ENCODE measurements around the gene PCGF6.
A peak's percentile ranks its signal among the peaks of the same experiment; 100 is the strongest.

Gene PCGF6

GRCh38 chr10:103316087-103316486 lies 34.9 kb downstream of the PCGF6 start:
- no peak overlapping the region for H3K4me3 ChIP-seq (ENCODE audit: low read depth, low read length)

GRCh38 chr10:103310197-103310596 lies 40.7 kb downstream of the PCGF6 start:
- Histone ChIP-seq H3K27ac (ENCODE audit: low read depth, low read length) (no peak overlapping the region), H3K4me3 (ENCODE audit: low read depth, low read length) (no peak overlapping the region), H3K9me3 (ENCODE audit: control insufficient read depth, insufficient read depth, low read depth, low read length) (no peaks in the 10 kb centered on the region), H3K9ac (ENCODE audit: low read length) (no peak overlapping the region), H3K36me3 (ENCODE audit: control insufficient read depth, insufficient read depth, low read length) (peaks cover 67% of the 10 kb centered on the region), H3K4me1 (ENCODE audit: control insufficient read depth, insufficient read depth, low read length) (no peaks in the 10 kb centered on the region), H3K27me3 (ENCODE audit: control insufficient read depth, insufficient read depth, low read length) (no peaks in the 10 kb centered on the region)

More at GRCh38 chr10:103316087-103316486, 34.9 kb downstream of the PCGF6 start:
- H3K27me3 ChIP-seq (ENCODE audit: control insufficient read depth, insufficient read depth, low read length): no peaks in the 10 kb centered on the region
- H3K9me3 ChIP-seq (ENCODE audit: control insufficient read depth, insufficient read depth, low read depth, low read length): no peaks in the 10 kb centered on the region
- H3K36me3 ChIP-seq (ENCODE audit: control insufficient read depth, insufficient read depth, low read length): peaks cover 65% of the 10 kb centered on the region
- H3K9ac ChIP-seq (ENCODE audit: low read length): no peak overlapping the region
- no peak overlapping the region for H3K27ac ChIP-seq (ENCODE audit: low read depth, low read length)
- no peaks in the 10 kb centered on the region for H3K4me1 ChIP-seq (ENCODE audit: control insufficient read depth, insufficient read depth, low read length)

GRCh38 chr10:103307594-103307993 lies 43.3 kb downstream of the PCGF6 start:
- Histone ChIP-seq H3K9ac (ENCODE audit: low read length) (no peak overlapping the region), H3K4me1 (ENCODE audit: control insufficient read depth, insufficient read depth, low read length) (no peaks in the 10 kb centered on the region), H3K36me3 (ENCODE audit: control insufficient read depth, insufficient read depth, low read length) (peaks cover 58% of the 10 kb centered on the region), H3K27me3 (ENCODE audit: control insufficient read depth, insufficient read depth, low read length) (no peaks in the 10 kb centered on the region), H3K27ac (ENCODE audit: low read depth, low read length) (no peak overlapping the region), H3K9me3 (ENCODE audit: control insufficient read depth, insufficient read depth, low read depth, low read length) (no peaks in the 10 kb centered on the region), H3K4me3 (ENCODE audit: low read depth, low read length) (no peak overlapping the region)

GRCh38 chr10:103295374-103296015 lies 55.4 kb downstream of the PCGF6 start:
- Histone ChIP-seq H3K4me3 (ENCODE audit: low read depth, low read length) (no peak overlapping the region), H3K27me3 (ENCODE audit: control insufficient read depth, insufficient read depth, low read length) (no peaks in the 10 kb centered on the region), H3K27ac (ENCODE audit: low read depth, low read length) (no peak overlapping the region), H3K9ac (ENCODE audit: low read length) (no peak overlapping the region), H3K36me3 (ENCODE audit: control insufficient read depth, insufficient read depth, low read length) (no peaks in the 10 kb centered on the region), H3K4me1 (ENCODE audit: control insufficient read depth, insufficient read depth, low read length) (no peaks in the 10 kb centered on the region), H3K9me3 (ENCODE audit: control insufficient read depth, insufficient read depth, low read depth, low read length) (no peaks in the 10 kb centered on the region)

GRCh38 chr10:103291588-103291987 lies 59.4 kb downstream of the PCGF6 start:
- Histone ChIP-seq H3K27ac (ENCODE audit: low read depth, low read length) (no peak overlapping the region), H3K27me3 (ENCODE audit: control insufficient read depth, insufficient read depth, low read length) (no peaks in the 10 kb centered on the region), H3K4me3 (ENCODE audit: low read depth, low read length) (no peak overlapping the region), H3K4me1 (ENCODE audit: control insufficient read depth, insufficient read depth, low read length) (no peaks in the 10 kb centered on the region), H3K9me3 (ENCODE audit: control insufficient read depth, insufficient read depth, low read depth, low read length) (no peaks in the 10 kb centered on the region), H3K9ac (ENCODE audit: low read length) (no peak overlapping the region), H3K36me3 (ENCODE audit: control insufficient read depth, insufficient read depth, low read length) (no peaks in the 10 kb centered on the region)

GRCh38 chr10:103287992-103288391 lies 62.9 kb downstream of the PCGF6 start:
- no peak overlapping the region for H3K9ac ChIP-seq (ENCODE audit: low read length)
- H3K4me3 ChIP-seq (ENCODE audit: low read depth, low read length): no peak overlapping the region
- no peaks in the 10 kb centered on the region for H3K9me3 ChIP-seq (ENCODE audit: control insufficient read depth, insufficient read depth, low read depth, low read length)
- H3K27me3 ChIP-seq (ENCODE audit: control insufficient read depth, insufficient read depth, low read length): no peaks in the 10 kb centered on the region
- no peak overlapping the region for H3K27ac ChIP-seq (ENCODE audit: low read depth, low read length)
- H3K36me3 ChIP-seq (ENCODE audit: control insufficient read depth, insufficient read depth, low read length): no peaks in the 10 kb centered on the region
- H3K4me1 ChIP-seq (ENCODE audit: control insufficient read depth, insufficient read depth, low read length): no peaks in the 10 kb centered on the region

GRCh38 chr10:103284170-103284569 lies 66.8 kb downstream of the PCGF6 start:
- H3K4me1 ChIP-seq (ENCODE audit: control insufficient read depth, insufficient read depth, low read length): peaks cover 12% of the 10 kb centered on the region
- peaks cover 22% of the 10 kb centered on the region for H3K27me3 ChIP-seq (ENCODE audit: control insufficient read depth, insufficient read depth, low read length)
- no peak overlapping the region for H3K27ac ChIP-seq (ENCODE audit: low read depth, low read length)
- H3K4me3 ChIP-seq (ENCODE audit: low read depth, low read length): no peak overlapping the region
- no peaks in the 10 kb centered on the region for H3K36me3 ChIP-seq (ENCODE audit: control insufficient read depth, insufficient read depth, low read length)
- no peaks in the 10 kb centered on the region for H3K9me3 ChIP-seq (ENCODE audit: control insufficient read depth, insufficient read depth, low read depth, low read length)
- no peak overlapping the region for H3K9ac ChIP-seq (ENCODE audit: low read length)

GRCh38 chr10:103282961-103283360 lies 68.0 kb downstream of the PCGF6 start:
- Histone ChIP-seq H3K9ac (ENCODE audit: low read length) (no peak overlapping the region), H3K4me1 (ENCODE audit: control insufficient read depth, insufficient read depth, low read length) (peaks cover 12% of the 10 kb centered on the region), H3K9me3 (ENCODE audit: control insufficient read depth, insufficient read depth, low read depth, low read length) (no peaks in the 10 kb centered on the region), H3K36me3 (ENCODE audit: control insufficient read depth, insufficient read depth, low read length) (no peaks in the 10 kb centered on the region), H3K4me3 (ENCODE audit: low read depth, low read length) (no peak overlapping the region), H3K27me3 (ENCODE audit: control insufficient read depth, insufficient read depth, low read length) (peaks cover 34% of the 10 kb centered on the region), H3K27ac (ENCODE audit: low read depth, low read length) (no peak overlapping the region)

GRCh38 chr10:103281753-103282152 lies 69.2 kb downstream of the PCGF6 start:
- Histone ChIP-seq H3K4me1 (ENCODE audit: control insufficient read depth, insufficient read depth, low read length) (peaks cover 17% of the 10 kb centered on the region), H3K4me3 (ENCODE audit: low read depth, low read length) (peak overlapping the region; percentile 41), H3K9me3 (ENCODE audit: control insufficient read depth, insufficient read depth, low read depth, low read length) (no peaks in the 10 kb centered on the region), H3K36me3 (ENCODE audit: control insufficient read depth, insufficient read depth, low read length) (no peaks in the 10 kb centered on the region), H3K9ac (ENCODE audit: low read length) (peak overlapping the region; percentile 9), H3K27ac (ENCODE audit: low read depth, low read length) (peak overlapping the region; percentile 1; the same call in 1 of the 2 replicates), H3K27me3 (ENCODE audit: control insufficient read depth, insufficient read depth, low read length) (peaks cover 46% of the 10 kb centered on the region)

- Histone ChIP-seq H3K27me3 (ENCODE audit: control insufficient read depth, insufficient read depth, low read length) (peaks cover 58% of the 10 kb centered on the region), H3K9me3 (ENCODE audit: control insufficient read depth, insufficient read depth, low read depth, low read length) (no peaks in the 10 kb centered on the region), H3K4me1 (ENCODE audit: control insufficient read depth, insufficient read depth, low read length) (peaks cover 23% of the 10 kb centered on the region)
Measured at GRCh38 chr10:103280506-103280905, 70.4 kb downstream of the PCGF6 start.

GRCh38 chr10:103280031-103280430 lies 70.9 kb downstream of the PCGF6 start:
- H3K36me3 ChIP-seq (ENCODE audit: control insufficient read depth, insufficient read depth, low read length): no peaks in the 10 kb centered on the region
- H3K9ac ChIP-seq (ENCODE audit: low read length): no peak overlapping the region
- H3K4me3 ChIP-seq (ENCODE audit: low read depth, low read length): no peak overlapping the region
- no peaks in the 10 kb centered on the region for H3K9me3 ChIP-seq (ENCODE audit: control insufficient read depth, insufficient read depth, low read depth, low read length)
- H3K4me1 ChIP-seq (ENCODE audit: control insufficient read depth, insufficient read depth, low read length): peaks cover 23% of the 10 kb centered on the region
- no peak overlapping the region for H3K27ac ChIP-seq (ENCODE audit: low read depth, low read length)
- peaks cover 63% of the 10 kb centered on the region for H3K27me3 ChIP-seq (ENCODE audit: control insufficient read depth, insufficient read depth, low read length)

More at GRCh38 chr10:103280506-103280905, 70.4 kb downstream of the PCGF6 start:
- Histone ChIP-seq H3K4me3 (ENCODE audit: low read depth, low read length) (no peak overlapping the region), H3K36me3 (ENCODE audit: control insufficient read depth, insufficient read depth, low read length) (no peaks in the 10 kb centered on the region), H3K27ac (ENCODE audit: low read depth, low read length) (no peak overlapping the region), H3K9ac (ENCODE audit: low read length) (no peak overlapping the region)

Data from HUES6 (cell line).